Pancreas (tissue), 10 donors: ENCODE data around the gene CMC1. TPM values are rescaled to one million over a fixed set of nuclear protein-coding genes. Genes with fewer than 3 reads are reported as not detected.

Source experiments
- ATAC-seq, 4 donors: fragments of 200-7000 bp; cut with Tn5 transposase; one replicate each; pipeline versions ENCODE4 v1.8.0 to v1.9.1; 2020; ENCODE audit warnings: mild to moderate bottlenecking in 4 of 4, moderate library complexity in 4 of 4
- DNase-seq, 6 donors: peaks; one replicate each; pipeline ENCODE4 v3.0.0-alpha.2; 2020
- FAIRE-seq: peaks from 2 replicates; lab custom pipeline; 2012; peaks lifted over from hg19 to GRCh38; lab: Jason Lieb, UNC
- H3K27ac ChIP-seq, 4 donors: fragments of 200-600 bp; sonication (generic); 1 replicate in 3 of 4; 2 replicates in 1 of 4; pipeline versions ENCODE4 v1.5.0 to v1.8.0; 2020
- H3K27me3 ChIP-seq, 4 donors: fragments of 200-600 bp; one replicate each; pipeline ENCODE4 v1.8.0; 2021
- H3K36me3 ChIP-seq, 3 donors: fragments of 200-600 bp; sonication (generic) in 1 of 3; one replicate each; pipeline versions ENCODE4 v1.5.0 to v1.8.0; 2020 to 2021
- H3K4me1 ChIP-seq, 3 donors: fragments of 200-600 bp; one replicate each; pipeline ENCODE4 v1.8.0; 2021
- H3K4me3 ChIP-seq, 4 donors: fragments of 200-600 bp; sonication (generic) in 2 of 4; one replicate each; pipeline versions ENCODE4 v1.5.0 to v1.8.0; 2020 to 2021
- H3K9me3 ChIP-seq, 4 donors: fragments of 200-600 bp; one replicate each; pipeline ENCODE4 v1.8.0; 2021
- WGBS, 2 donors: extraction: QIAGEN DNeasy Blood & Tissue Kit; methylation state at CpG; one replicate each; pipeline ENCODE4 v1.1.7; 2013; 5-methylcytosine and 5-hydroxymethylcytosine counted together
- intact Hi-C, 3 donors: fragments of 100-400 bp; cut with DNase I; formaldehyde crosslinking; loops; one replicate each; pipeline versions ENCODE4 v1.11.1 to v1.14.2; 2022
- polyA plus RNA-seq, 2 donors: library from polyadenylated mRNA; stranded (reverse); fragments of 200-250 nt; gene quantifications; one replicate each; pipeline ENCODE4 v1.2.3, GENCODE V29; 2013
- total RNA-seq, 6 donors: library from RNA; stranded (reverse); fragmentation: NEBNext Ultra II Directional in 4 of 6; extraction: Animal tissue kit (Norgen Biotek cat#: 25700) in 4 of 6; gene quantifications; one replicate each; pipeline versions ENCODE4 v1.2.1 to v1.2.4, GENCODE V29; 2021 to 2023
- TF ChIP-seq, protein P1 (sequence below), 4 donors: fragments of 200-600 bp; sonication (generic) in 3 of 4; IDR thresholded peaks; one replicate each; pipeline versions ENCODE4 v1.5.0 to v1.8.0; 2021; ENCODE audit warnings: antibody characterized with exemption in 4 of 4
- donor health status: healthy with polysubstance abuse.
- donor health status: DM: no; HTN: no; CAD: no; lungs with moderate emphysema.
- donor health status: DM: no; HTN: no; CAD: no.
- donor health status: control.
- donor health status: control.
- donor health status: Bipolar disorder and iron deficiency.
- donor health status: DM: yes; HTN: yes; CAD: no.
- donor health status: DM: no; HTN: no; CAD: no.
- donor health status: DM: no; HTN: no; CAD: no.
- donor health status: DM: yes; HTN: yes; CAD: no.

Gene CMC1
- total and polyA plus RNA-seq, 8 donors = 4.3 to 23.9 (median 7.7) TPM

DNA sequence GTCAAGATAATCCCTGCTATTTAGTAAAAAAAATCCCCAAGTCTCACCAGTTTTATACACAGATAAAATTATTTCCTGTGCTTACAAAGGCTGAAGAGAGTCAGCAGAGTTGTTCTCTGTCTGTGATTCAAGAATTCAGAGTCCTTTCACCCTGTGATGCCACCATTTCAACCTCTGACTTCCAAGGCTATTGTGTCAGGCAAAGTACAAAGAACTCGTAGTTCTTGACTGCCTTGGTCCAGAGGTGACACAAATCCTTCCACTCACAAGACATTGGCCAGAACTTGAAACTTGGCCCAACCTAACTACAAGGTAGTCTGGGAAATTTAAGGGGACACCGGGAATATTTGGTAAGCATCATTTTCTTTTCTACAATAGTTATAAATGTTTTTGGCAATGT, 34.9 kb upstream of the CMC1 start:
- Histone ChIP-seq H3K4me3 (no peak overlapping the region), H3K27ac (no peak overlapping the region), H3K36me3 (no peaks in the 10 kb centered on the region), H3K27me3 (no peaks in the 10 kb centered on the region), H3K9me3 (no peaks in the 10 kb centered on the region), H3K4me1 (no peaks in the 10 kb centered on the region)
- ATAC-seq (no peak), FAIRE-seq (no peak), DNase-seq (no peak)
- intact Hi-C loops = no loop called here
- 65 to 69% methylated on average over 2 of the region's 2 CpGs for WGBS, 2 donors
- TF ChIP-seq, protein P1, sequence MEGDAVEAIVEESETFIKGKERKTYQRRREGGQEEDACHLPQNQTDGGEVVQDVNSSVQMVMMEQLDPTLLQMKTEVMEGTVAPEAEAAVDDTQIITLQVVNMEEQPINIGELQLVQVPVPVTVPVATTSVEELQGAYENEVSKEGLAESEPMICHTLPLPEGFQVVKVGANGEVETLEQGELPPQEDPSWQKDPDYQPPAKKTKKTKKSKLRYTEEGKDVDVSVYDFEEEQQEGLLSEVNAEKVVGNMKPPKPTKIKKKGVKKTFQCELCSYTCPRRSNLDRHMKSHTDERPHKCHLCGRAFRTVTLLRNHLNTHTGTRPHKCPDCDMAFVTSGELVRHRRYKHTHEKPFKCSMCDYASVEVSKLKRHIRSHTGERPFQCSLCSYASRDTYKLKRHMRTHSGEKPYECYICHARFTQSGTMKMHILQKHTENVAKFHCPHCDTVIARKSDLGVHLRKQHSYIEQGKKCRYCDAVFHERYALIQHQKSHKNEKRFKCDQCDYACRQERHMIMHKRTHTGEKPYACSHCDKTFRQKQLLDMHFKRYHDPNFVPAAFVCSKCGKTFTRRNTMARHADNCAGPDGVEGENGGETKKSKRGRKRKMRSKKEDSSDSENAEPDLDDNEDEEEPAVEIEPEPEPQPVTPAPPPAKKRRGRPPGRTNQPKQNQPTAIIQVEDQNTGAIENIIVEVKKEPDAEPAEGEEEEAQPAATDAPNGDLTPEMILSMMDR (IDR thresholded peaks at IDR 0.05) = no peak

- FAIRE-seq (no peak), DNase-seq (no peak), ATAC-seq (no peak)
- WGBS, 2 donors = 34 to 36% methylated on average over 7 of the region's 7 CpGs
- Histone ChIP-seq H3K27me3 (no peaks in the 10 kb centered on the region), H3K9me3 (no peaks in the 10 kb centered on the region), H3K4me3 (no peak overlapping the region), H3K27ac (no peak overlapping the region), H3K4me1 (no peaks in the 10 kb centered on the region), H3K36me3 (no peaks in the 10 kb centered on the region)
- intact Hi-C loops = no loop called here
- TF ChIP-seq, protein P1 (IDR thresholded peaks at IDR 0.05) = no peak
These were observed 34.3 kb upstream of the CMC1 start for GRCh38 chr3:28207000-28207733.

DNA sequence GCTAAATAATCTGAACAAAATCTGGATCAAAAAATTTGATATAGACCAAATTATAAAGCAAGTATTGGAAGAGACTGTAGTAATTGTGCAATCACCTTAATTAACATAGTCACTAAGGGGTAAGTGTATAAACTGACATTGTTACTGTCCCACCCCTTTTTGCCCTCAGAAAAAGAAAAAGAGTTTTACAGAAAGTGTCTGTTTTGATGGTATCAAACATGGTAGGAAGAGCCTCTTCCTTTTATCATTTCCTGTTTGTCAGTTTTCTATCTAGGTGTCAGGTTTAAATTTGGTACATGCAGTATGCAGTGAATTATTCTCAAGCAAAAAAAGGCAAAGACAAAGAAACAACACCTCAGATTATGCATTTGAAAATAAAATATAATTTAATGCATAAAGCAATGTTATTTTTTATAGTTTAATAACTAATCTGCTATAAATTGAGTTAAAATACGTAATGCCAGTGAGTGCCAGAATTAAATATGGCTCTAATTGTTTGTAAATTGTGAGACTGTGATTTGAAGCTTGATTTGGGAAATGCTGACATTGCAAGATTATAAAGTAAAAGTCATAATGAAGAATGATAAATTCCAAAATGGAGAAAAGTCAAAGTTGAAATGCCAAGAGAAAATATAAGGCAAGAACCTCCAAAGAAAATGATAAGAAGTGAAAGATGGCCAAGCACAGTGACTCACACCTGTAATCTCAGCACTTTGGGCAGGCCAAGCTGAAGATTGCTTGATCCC, 30.3 kb upstream of the CMC1 start:
- H3K9me3 ChIP-seq = no peaks in the 10 kb centered on the region
- no peaks in the 10 kb centered on the region for H3K36me3 ChIP-seq
- intact Hi-C loops = no loop called here
- no peaks in the 10 kb centered on the region for H3K27me3 ChIP-seq
- H3K27ac ChIP-seq = no peak overlapping the region
- ATAC-seq (no peak), FAIRE-seq (no peak), DNase-seq (no peak)
- WGBS, 2 donors = 85 to 89% methylated on average over 1 of the region's 1 CpG
- H3K4me1 ChIP-seq = no peaks in the 10 kb centered on the region
- no peak overlapping the region for H3K4me3 ChIP-seq
- TF ChIP-seq, protein P1 (IDR thresholded peaks at IDR 0.05) = no peak

DNA sequence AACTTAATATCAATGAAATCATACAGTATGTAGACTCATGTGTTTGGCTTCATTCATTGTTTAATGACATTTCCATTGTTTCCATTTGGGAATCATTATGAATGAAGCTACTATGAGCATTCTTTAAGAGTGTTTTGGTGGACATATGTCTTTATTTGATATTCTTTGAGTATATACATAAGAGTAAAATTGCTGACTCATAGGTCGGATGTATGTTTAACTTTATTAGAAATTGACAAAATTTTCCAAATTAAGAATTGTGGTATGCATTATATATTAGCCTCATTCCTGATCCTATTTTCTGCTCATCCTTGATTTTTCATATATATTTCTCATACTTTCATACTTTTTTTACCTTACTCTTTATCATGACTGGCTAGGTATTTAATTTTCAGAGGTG, 28.7 kb upstream of the CMC1 start:
- 68 to 79% methylated on average over 1 of the region's 1 CpG for WGBS, 2 donors
- FAIRE-seq (no peak), DNase-seq (no peak), ATAC-seq (no peak)
- no peaks in the 10 kb centered on the region for H3K27me3 ChIP-seq
- intact Hi-C loops = no loop called here
- TF ChIP-seq, protein P1 (IDR thresholded peaks at IDR 0.05) = no peak
- no peaks in the 10 kb centered on the region for H3K9me3 ChIP-seq
- H3K4me3 ChIP-seq = no peak overlapping the region
- no peaks in the 10 kb centered on the region for H3K36me3 ChIP-seq
- H3K27ac ChIP-seq = no peak overlapping the region
- no peaks in the 10 kb centered on the region for H3K4me1 ChIP-seq

DNA sequence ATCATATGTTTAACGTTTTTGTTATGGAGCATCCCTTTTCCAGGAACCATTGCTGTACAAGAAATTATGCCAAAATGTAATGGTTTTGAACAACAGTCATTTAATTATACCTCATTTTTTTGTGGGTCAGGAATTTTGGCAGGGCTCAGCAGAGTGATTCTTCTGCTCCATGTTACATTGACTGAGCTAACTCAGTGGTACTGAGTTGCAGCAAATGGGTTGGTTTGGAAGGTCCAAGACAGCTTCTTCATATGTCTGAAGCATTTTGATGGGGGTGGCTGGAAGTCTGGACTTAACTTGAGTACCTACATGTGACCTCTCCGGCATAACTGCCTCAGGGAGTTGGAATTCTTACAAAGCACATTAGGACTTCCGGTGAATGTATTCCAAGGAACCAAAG, 26.0 kb upstream of the CMC1 start:
- no peak overlapping the region for H3K27ac ChIP-seq
- ATAC-seq = no peak
- no peaks in the 10 kb centered on the region for H3K27me3 ChIP-seq
- H3K4me1 ChIP-seq = no peaks in the 10 kb centered on the region
- H3K9me3 ChIP-seq = no peaks in the 10 kb centered on the region
- intact Hi-C loops = no loop called here
- H3K36me3 ChIP-seq = no peaks in the 10 kb centered on the region
- TF ChIP-seq, protein P1 (IDR thresholded peaks at IDR 0.05) = no peak
- no peak for DNase-seq
- WGBS, 2 donors = 81 to 89% methylated on average over 3 of the region's 3 CpGs
- no peak overlapping the region for H3K4me3 ChIP-seq
- FAIRE-seq = no peak
